Ishikawa (cell line): ENCODE data around the gene C6orf132.

ENCODE experiments used
- EP300 ChIP-seq: IDR thresholded peaks from 2 replicates; pipeline ENCODE4 v1.6.1; 2012; ENCODE audit warnings: borderline replicate concordance
- TEAD4 ChIP-seq: IDR thresholded peaks from 2 replicates; pipeline ENCODE4 v1.6.1; 2012
- YY1 ChIP-seq: IDR thresholded peaks from 2 replicates; pipeline ENCODE4 v1.6.1; 2012; ENCODE audit warnings: low read depth
- TF ChIP-seq, protein P1 (sequence below): IDR thresholded peaks from 2 replicates; pipeline ENCODE4 v1.6.1; 2012

DNA sequence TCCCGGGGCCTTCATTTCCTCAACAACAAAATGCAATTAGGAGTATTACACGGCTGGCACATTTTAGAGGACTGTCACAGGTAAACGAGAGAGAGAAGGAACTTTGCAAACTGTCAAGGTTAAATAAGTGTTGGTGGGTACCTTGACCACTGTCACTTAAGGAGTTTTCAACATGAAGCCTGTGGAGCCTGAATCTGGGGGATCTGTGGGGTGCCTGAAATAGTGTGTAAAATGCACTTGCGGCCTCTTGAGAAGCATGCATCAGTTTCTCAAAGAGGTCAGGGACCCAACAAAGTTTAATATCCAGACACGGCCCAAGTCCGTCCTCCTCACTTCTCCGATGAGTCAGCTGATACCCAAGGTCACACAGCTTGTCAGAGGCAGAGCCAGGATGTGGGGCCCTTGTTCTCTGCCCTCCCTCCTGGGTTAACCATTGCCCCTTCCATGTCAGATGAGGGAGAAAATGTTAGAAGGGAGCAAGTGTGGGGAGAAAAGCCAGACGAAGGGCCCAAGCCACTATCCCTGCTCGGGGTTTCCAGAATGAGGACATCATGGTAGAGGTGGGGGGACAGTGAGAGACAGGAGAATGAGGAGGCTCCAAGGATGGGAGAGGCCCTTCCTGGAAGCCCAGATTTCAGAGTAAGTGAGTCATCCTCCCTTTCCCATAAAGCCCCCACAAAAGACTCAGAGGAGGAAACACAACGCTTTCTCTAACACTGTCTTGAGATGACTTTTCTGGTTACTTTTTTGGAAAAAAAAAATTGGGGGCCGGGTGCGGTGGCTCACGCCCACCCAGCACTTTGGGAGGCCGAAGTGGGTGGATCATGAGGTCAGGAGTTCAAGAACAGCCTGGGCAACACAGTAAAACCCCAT, 42.2 kb downstream of the C6orf132 start:
- TF ChIP-seq TEAD4 (no peak), EP300 (no peak), YY1 (no peak)
- TF ChIP-seq, protein P1, sequence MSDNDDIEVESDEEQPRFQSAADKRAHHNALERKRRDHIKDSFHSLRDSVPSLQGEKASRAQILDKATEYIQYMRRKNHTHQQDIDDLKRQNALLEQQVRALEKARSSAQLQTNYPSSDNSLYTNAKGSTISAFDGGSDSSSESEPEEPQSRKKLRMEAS, result no peak
